ENCODE data around the gene SDK1.

The SDK1 gene

GRCh38 chr7:3787717-3788264 lies 486.7 kb downstream of the SDK1 start:
- no peak overlapping the region for H2AFZ ChIP-seq (ENCODE audit: insufficient read depth, low read length, poor library complexity)
- no peak overlapping the region for H3K4me2 ChIP-seq (ENCODE audit: low read length)
- no peak overlapping the region for H2BK12ac ChIP-seq (ENCODE audit: low read length)
- no peak overlapping the region for H2AK5ac ChIP-seq (ENCODE audit: low read length)
- no peak overlapping the region for H3K4ac ChIP-seq (ENCODE audit: low read depth, low read length)
- H3K27ac ChIP-seq (ENCODE audit: low read depth, low read length): no peak overlapping the region
- no peak overlapping the region for H3K18ac ChIP-seq (ENCODE audit: low read length)
- H4K12ac ChIP-seq (ENCODE audit: low read depth, low read length): no peak overlapping the region
- H3K9me3 ChIP-seq (ENCODE audit: insufficient read depth, low read depth, low read length): no peaks in the 10 kb centered on the region
- H3K4me3 ChIP-seq (ENCODE audit: low read depth, low read length): no peak overlapping the region
- H2BK5ac ChIP-seq (ENCODE audit: low read depth, low read length, poor library complexity): no peak overlapping the region
- H3K36me3 ChIP-seq (ENCODE audit: control insufficient read depth in 1 of 2, insufficient read depth in 2 of 2, low read length in 2 of 2): no peaks in the 10 kb centered on the region
- H4K91ac ChIP-seq (ENCODE audit: low read depth, low read length): no peak overlapping the region
- H3K9ac ChIP-seq (ENCODE audit: low read length): no peak overlapping the region
- no peak overlapping the region for H2BK120ac ChIP-seq (ENCODE audit: insufficient read depth, low read length, poor library complexity)
- H3K79me2 ChIP-seq (ENCODE audit: control insufficient read depth, insufficient read depth, low read length, poor library complexity): no peaks in the 10 kb centered on the region
- no peak for DNase-seq
- no peak overlapping the region for H3K14ac ChIP-seq (ENCODE audit: low read length)
- H3K23ac ChIP-seq (ENCODE audit: low read length): no peak overlapping the region
- no CpG with 5 or more reads among the region's 15 CpGs for WGBS (ENCODE audit: extremely low coverage, insufficient coverage, insufficient read length)
- H3K27me3 ChIP-seq (ENCODE audit: insufficient read depth, low read length): no peaks in the 10 kb centered on the region
- H3K79me1 ChIP-seq (ENCODE audit: low read length): no peaks in the 10 kb centered on the region
- no peak overlapping the region for H4K8ac ChIP-seq (ENCODE audit: low read depth, low read length)
- H3K4me1 ChIP-seq (ENCODE audit: control insufficient read depth in 1 of 2, insufficient read depth in 2 of 2, low read length in 2 of 2): no peaks in the 10 kb centered on the region

GRCh38 chr7:3790803-3791202 lies 489.8 kb downstream of the SDK1 start:
- WGBS (ENCODE audit: extremely low coverage, insufficient coverage, insufficient read length): no CpG with 5 or more reads among the region's 2 CpGs
- H3K9me3 ChIP-seq (ENCODE audit: insufficient read depth, low read depth, low read length): no peaks in the 10 kb centered on the region

GRCh38 chr7:3791327-3791726 lies 490.3 kb downstream of the SDK1 start:
- H3K79me1 ChIP-seq (ENCODE audit: low read length): no peaks in the 10 kb centered on the region
- H4K12ac ChIP-seq (ENCODE audit: low read depth, low read length): no peak overlapping the region
- no peak overlapping the region for H2BK12ac ChIP-seq (ENCODE audit: low read length)
- H3K4me2 ChIP-seq (ENCODE audit: low read length): no peak overlapping the region
- H3K4me3 ChIP-seq (ENCODE audit: low read depth, low read length): no peak overlapping the region
- no peak overlapping the region for H2BK5ac ChIP-seq (ENCODE audit: low read depth, low read length, poor library complexity)
- no peak overlapping the region for H2AK5ac ChIP-seq (ENCODE audit: low read length)
- H3K4ac ChIP-seq (ENCODE audit: low read depth, low read length): no peak overlapping the region
- H3K23ac ChIP-seq (ENCODE audit: low read length): no peak overlapping the region
- H2BK120ac ChIP-seq (ENCODE audit: insufficient read depth, low read length, poor library complexity): no peak overlapping the region
- no peak overlapping the region for H3K18ac ChIP-seq (ENCODE audit: low read length)
- H4K91ac ChIP-seq (ENCODE audit: low read depth, low read length): no peak overlapping the region
- H3K79me2 ChIP-seq (ENCODE audit: control insufficient read depth, insufficient read depth, low read length, poor library complexity): no peaks in the 10 kb centered on the region
- H3K27me3 ChIP-seq (ENCODE audit: insufficient read depth, low read length): no peaks in the 10 kb centered on the region
- DNase-seq: no peak
- no peak overlapping the region for H3K14ac ChIP-seq (ENCODE audit: low read length)
- H3K9ac ChIP-seq (ENCODE audit: low read length): no peak overlapping the region
- no peak overlapping the region for H2AFZ ChIP-seq (ENCODE audit: insufficient read depth, low read length, poor library complexity)
- no peaks in the 10 kb centered on the region for H3K9me3 ChIP-seq (ENCODE audit: insufficient read depth, low read depth, low read length)
- H3K27ac ChIP-seq (ENCODE audit: low read depth, low read length): no peak overlapping the region
- H3K4me1 ChIP-seq (ENCODE audit: control insufficient read depth in 1 of 2, insufficient read depth in 2 of 2, low read length in 2 of 2): no peaks in the 10 kb centered on the region
- no peak overlapping the region for H4K8ac ChIP-seq (ENCODE audit: low read depth, low read length)
- no peaks in the 10 kb centered on the region for H3K36me3 ChIP-seq (ENCODE audit: control insufficient read depth in 1 of 2, insufficient read depth in 2 of 2, low read length in 2 of 2)
- no CpG with 5 or more reads among the region's 9 CpGs for WGBS (ENCODE audit: extremely low coverage, insufficient coverage, insufficient read length)

More at GRCh38 chr7:3790803-3791202, 489.8 kb downstream of the SDK1 start:
- H2BK12ac ChIP-seq (ENCODE audit: low read length): no peak overlapping the region
- H3K9ac ChIP-seq (ENCODE audit: low read length): no peak overlapping the region
- H3K27ac ChIP-seq (ENCODE audit: low read depth, low read length): no peak overlapping the region
- no peak overlapping the region for H3K23ac ChIP-seq (ENCODE audit: low read length)
- no peaks in the 10 kb centered on the region for H3K36me3 ChIP-seq (ENCODE audit: control insufficient read depth in 1 of 2, insufficient read depth in 2 of 2, low read length in 2 of 2)
- no peak for DNase-seq
- no peak overlapping the region for H4K8ac ChIP-seq (ENCODE audit: low read depth, low read length)
- no peak overlapping the region for H3K18ac ChIP-seq (ENCODE audit: low read length)
- H3K14ac ChIP-seq (ENCODE audit: low read length): no peak overlapping the region
- no peak overlapping the region for H2AFZ ChIP-seq (ENCODE audit: insufficient read depth, low read length, poor library complexity)
- H3K79me1 ChIP-seq (ENCODE audit: low read length): no peaks in the 10 kb centered on the region
- H3K79me2 ChIP-seq (ENCODE audit: control insufficient read depth, insufficient read depth, low read length, poor library complexity): no peaks in the 10 kb centered on the region
- no peak overlapping the region for H3K4ac ChIP-seq (ENCODE audit: low read depth, low read length)
- H3K4me2 ChIP-seq (ENCODE audit: low read length): no peak overlapping the region
- no peaks in the 10 kb centered on the region for H3K4me1 ChIP-seq (ENCODE audit: control insufficient read depth in 1 of 2, insufficient read depth in 2 of 2, low read length in 2 of 2)
- H2BK120ac ChIP-seq (ENCODE audit: insufficient read depth, low read length, poor library complexity): no peak overlapping the region
- no peak overlapping the region for H4K12ac ChIP-seq (ENCODE audit: low read depth, low read length)
- H3K4me3 ChIP-seq (ENCODE audit: low read depth, low read length): no peak overlapping the region
- no peak overlapping the region for H2AK5ac ChIP-seq (ENCODE audit: low read length)
- H3K27me3 ChIP-seq (ENCODE audit: insufficient read depth, low read length): no peaks in the 10 kb centered on the region
- H4K91ac ChIP-seq (ENCODE audit: low read depth, low read length): no peak overlapping the region
- no peak overlapping the region for H2BK5ac ChIP-seq (ENCODE audit: low read depth, low read length, poor library complexity)

DNA sequence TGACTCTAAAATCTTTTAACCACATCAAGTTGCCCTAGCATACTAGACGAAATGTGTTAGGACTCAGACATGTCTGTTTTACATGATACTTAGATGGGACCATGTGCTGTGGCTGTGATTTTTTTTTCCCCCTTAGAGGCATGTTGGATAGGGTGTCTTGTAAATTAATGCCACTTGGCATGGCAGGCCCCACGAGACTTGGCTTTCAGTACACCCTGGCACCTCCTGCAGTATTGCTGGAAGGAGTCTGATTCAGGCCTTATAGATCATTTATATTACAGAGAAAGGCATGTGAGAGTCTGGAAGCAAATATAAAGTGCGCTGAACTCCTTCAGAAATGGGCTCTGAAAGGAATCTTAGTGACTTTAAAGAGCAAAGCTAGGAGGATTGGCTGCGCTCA lies 494.1 kb downstream of the SDK1 start:
- Histone ChIP-seq H2AFZ (ENCODE audit: insufficient read depth, low read length, poor library complexity) (no peak overlapping the region), H3K9me3 (ENCODE audit: insufficient read depth, low read depth, low read length) (no peaks in the 10 kb centered on the region), H4K91ac (ENCODE audit: low read depth, low read length) (no peak overlapping the region), H4K12ac (ENCODE audit: low read depth, low read length) (no peak overlapping the region), H2BK5ac (ENCODE audit: low read depth, low read length, poor library complexity) (no peak overlapping the region), H3K9ac (ENCODE audit: low read length) (no peak overlapping the region), H2BK12ac (ENCODE audit: low read length) (no peak overlapping the region), H3K4me2 (ENCODE audit: low read length) (no peak overlapping the region), H3K14ac (ENCODE audit: low read length) (no peak overlapping the region), H3K4me1 (ENCODE audit: control insufficient read depth in 1 of 2, insufficient read depth in 2 of 2, low read length in 2 of 2) (no peaks in the 10 kb centered on the region), H3K79me1 (ENCODE audit: low read length) (no peaks in the 10 kb centered on the region), H3K27me3 (ENCODE audit: insufficient read depth, low read length) (no peaks in the 10 kb centered on the region), H3K4me3 (ENCODE audit: low read depth, low read length) (no peak overlapping the region), H3K18ac (ENCODE audit: low read length) (no peak overlapping the region), H2AK5ac (ENCODE audit: low read length) (no peak overlapping the region), H3K27ac (ENCODE audit: low read depth, low read length) (no peak overlapping the region), H3K4ac (ENCODE audit: low read depth, low read length) (no peak overlapping the region), H3K23ac (ENCODE audit: low read length) (no peak overlapping the region), H3K79me2 (ENCODE audit: control insufficient read depth, insufficient read depth, low read length, poor library complexity) (no peaks in the 10 kb centered on the region), H4K8ac (ENCODE audit: low read depth, low read length) (no peak overlapping the region), H3K36me3 (ENCODE audit: control insufficient read depth in 1 of 2, insufficient read depth in 2 of 2, low read length in 2 of 2) (no peaks in the 10 kb centered on the region), H2BK120ac (ENCODE audit: insufficient read depth, low read length, poor library complexity) (no peak overlapping the region)
- no peak for DNase-seq
- no CpG with 5 or more reads among the region's 4 CpGs for WGBS (ENCODE audit: extremely low coverage, insufficient coverage, insufficient read length)

Data from trophoblast cell (in vitro differentiated cells and primary cell).